Measurements from ENCODE around the gene BMF.
A peak's percentile ranks its signal among the peaks of the same experiment; 100 is the strongest.
"Not testable (repeated sequence)": the region's sequence is repeated elsewhere in the genome, so short reads cannot be mapped to it uniquely, and the experiment has no call there.

Gene BMF, protein sequence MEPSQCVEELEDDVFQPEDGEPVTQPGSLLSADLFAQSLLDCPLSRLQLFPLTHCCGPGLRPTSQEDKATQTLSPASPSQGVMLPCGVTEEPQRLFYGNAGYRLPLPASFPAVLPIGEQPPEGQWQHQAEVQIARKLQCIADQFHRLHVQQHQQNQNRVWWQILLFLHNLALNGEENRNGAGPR

DNA sequence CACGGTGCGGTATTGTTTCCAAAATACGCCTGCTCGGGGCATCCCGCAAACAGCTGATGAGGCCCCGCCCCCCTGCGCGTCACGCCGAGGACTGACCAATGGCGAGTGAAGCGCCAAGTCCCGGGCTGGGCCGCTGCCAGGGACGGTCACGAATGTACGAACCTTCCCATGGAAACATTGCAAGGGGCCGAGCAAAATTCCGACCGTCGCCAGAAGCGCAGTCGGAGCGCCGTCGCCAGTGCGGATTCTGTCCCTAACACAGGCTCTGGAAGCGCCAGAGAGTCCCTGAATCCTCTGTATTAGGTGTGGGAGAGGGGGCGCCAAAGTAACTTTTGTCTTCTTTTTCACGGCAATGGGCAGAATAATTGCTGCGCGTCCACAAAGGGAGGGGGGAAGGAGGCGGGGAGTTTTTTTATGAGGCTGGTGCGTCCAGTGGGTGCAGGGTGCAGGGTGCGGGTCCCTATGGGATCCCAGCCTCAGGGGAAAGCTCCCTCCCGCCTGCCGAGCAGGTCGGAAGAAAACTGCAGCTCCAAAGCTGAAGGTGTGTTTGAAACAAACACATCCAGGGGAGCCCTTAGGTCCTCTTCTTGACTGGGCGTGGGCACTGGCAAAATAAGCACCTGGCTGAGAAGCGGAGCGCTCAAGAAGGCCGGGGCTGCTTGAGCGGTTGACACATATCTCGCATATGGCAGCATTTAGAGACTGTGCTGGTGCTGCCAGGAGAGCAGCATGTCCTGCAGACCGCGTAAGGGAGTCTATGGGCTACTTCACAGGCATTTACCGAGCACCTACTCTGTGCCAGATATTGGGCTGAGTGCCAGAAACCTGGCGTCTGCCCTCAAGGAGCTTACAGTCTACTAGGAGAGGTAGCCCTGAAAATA, at the start of gene BMF:
Gene BMF (minus strand): TSS at position 25 of the 881 bp plus-strand sequence. CDS start 2,793 bp downstream, outside the sequence.
- DNase-seq (ENCODE audit: extremely low read depth, insufficient read length) = peak; percentile 94
- TF ChIP-seq, protein P1, sequence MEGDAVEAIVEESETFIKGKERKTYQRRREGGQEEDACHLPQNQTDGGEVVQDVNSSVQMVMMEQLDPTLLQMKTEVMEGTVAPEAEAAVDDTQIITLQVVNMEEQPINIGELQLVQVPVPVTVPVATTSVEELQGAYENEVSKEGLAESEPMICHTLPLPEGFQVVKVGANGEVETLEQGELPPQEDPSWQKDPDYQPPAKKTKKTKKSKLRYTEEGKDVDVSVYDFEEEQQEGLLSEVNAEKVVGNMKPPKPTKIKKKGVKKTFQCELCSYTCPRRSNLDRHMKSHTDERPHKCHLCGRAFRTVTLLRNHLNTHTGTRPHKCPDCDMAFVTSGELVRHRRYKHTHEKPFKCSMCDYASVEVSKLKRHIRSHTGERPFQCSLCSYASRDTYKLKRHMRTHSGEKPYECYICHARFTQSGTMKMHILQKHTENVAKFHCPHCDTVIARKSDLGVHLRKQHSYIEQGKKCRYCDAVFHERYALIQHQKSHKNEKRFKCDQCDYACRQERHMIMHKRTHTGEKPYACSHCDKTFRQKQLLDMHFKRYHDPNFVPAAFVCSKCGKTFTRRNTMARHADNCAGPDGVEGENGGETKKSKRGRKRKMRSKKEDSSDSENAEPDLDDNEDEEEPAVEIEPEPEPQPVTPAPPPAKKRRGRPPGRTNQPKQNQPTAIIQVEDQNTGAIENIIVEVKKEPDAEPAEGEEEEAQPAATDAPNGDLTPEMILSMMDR (IDR thresholded peaks at IDR 0.05; ENCODE audit: insufficient read depth, low read length, poor library complexity, severe bottlenecking) = peak; percentile 27
- Histone ChIP-seq H3K36me3 (ENCODE audit: control insufficient read depth, insufficient read depth, low read length) (peaks cover 2% of the 10 kb centered on the region; the same call in 1 of the 2 replicates), H3K4me3 (replicated peaks; ENCODE audit: low read depth, low read length) (peak within 1 kb of the TSS; percentile 84), H3K27me3 (replicated peaks; ENCODE audit: control insufficient read depth, insufficient read depth, low read length) (no peaks in the 10 kb centered on the region)

DNA sequence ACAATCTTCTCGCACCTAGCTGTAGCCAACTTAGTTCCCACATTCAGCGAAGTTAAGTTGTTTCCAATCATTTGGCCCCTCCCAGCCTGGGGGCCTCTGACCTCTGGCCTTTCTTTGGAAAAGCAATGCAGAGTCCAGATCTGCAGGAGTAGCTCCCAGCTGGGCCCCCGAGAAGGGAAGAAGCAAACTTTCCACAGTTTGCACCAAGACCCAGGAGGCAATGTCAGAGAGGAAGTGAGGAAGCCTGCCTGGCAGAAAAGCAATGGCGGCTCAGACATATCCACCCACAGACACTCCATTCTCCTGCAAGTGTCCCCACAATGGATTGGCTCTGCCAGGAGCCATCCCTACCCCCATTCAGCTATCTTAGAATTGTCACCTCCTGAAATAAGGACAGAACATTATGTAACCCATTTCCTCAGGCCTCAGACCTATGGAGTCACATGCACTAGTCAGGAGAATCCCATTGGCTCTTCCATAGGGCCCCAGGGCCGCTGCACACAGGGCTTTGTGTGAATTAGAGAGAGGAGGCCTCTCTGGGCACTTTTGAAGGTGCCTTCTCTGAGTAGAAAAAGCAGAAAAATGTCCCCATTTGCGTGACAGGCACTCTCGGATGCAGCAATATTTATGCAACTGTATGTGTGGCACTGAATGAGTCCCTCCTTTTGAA, 49.2 kb upstream of the BMF start:
- no peak overlapping the region for H3K4me3 ChIP-seq (replicated peaks; ENCODE audit: low read depth, low read length)
- DNase-seq (ENCODE audit: extremely low read depth, insufficient read length) = no peak
- H3K27me3 ChIP-seq (replicated peaks; ENCODE audit: control insufficient read depth, insufficient read depth, low read length) = no peaks in the 10 kb centered on the region
- TF ChIP-seq, protein P1 (IDR thresholded peaks at IDR 0.05; ENCODE audit: insufficient read depth, low read length, poor library complexity, severe bottlenecking) = no peak
- no peaks in the 10 kb centered on the region for H3K36me3 ChIP-seq (ENCODE audit: control insufficient read depth, insufficient read depth, low read length)

GRCh38 chr15:40155270-40155910, 46.7 kb upstream of the BMF start:
- Histone ChIP-seq H3K4me3 (replicated peaks; ENCODE audit: low read depth, low read length) (no peak overlapping the region), H3K27me3 (replicated peaks; ENCODE audit: control insufficient read depth, insufficient read depth, low read length) (no peaks in the 10 kb centered on the region), H3K36me3 (ENCODE audit: control insufficient read depth, insufficient read depth, low read length) (no peaks in the 10 kb centered on the region)
- DNase-seq (ENCODE audit: extremely low read depth, insufficient read length) = no peak
- TF ChIP-seq, protein P1 (IDR thresholded peaks at IDR 0.05; ENCODE audit: insufficient read depth, low read length, poor library complexity, severe bottlenecking) = no peak

- H3K36me3 ChIP-seq (ENCODE audit: control insufficient read depth, insufficient read depth, low read length); DNase-seq (ENCODE audit: extremely low read depth, insufficient read length); H3K4me3 ChIP-seq (replicated peaks; ENCODE audit: low read depth, low read length); H3K27me3 ChIP-seq (replicated peaks; ENCODE audit: control insufficient read depth, insufficient read depth, low read length): not testable (repeated sequence)
These were observed 46.1 kb upstream of the BMF start for GRCh38 chr15:40154821-40155220.

DNA sequence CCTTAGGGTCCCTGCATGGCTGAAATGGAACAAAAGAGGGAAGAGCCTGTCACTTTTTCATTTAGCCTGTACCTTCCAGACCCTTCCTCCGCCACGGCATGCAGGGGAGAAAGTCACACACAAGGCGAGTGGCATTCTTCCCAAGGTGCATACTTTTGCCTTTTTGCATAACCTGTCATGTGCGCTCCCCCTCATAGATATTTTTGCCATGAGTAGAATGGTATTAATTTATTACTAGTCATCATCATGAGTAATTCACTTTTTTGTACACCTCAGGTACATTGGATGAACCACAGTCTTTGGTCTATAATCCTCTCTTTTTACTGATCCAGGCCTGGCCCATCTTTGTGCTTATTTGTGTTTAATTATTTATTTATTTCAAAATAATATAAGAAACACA, 43.3 kb upstream of the BMF start:
- H3K36me3 ChIP-seq (ENCODE audit: control insufficient read depth, insufficient read depth, low read length) = no peaks in the 10 kb centered on the region
- DNase-seq (ENCODE audit: extremely low read depth, insufficient read length) = no peak
- H3K4me3 ChIP-seq (replicated peaks; ENCODE audit: low read depth, low read length) = no peak overlapping the region
- H3K27me3 ChIP-seq (replicated peaks; ENCODE audit: control insufficient read depth, insufficient read depth, low read length) = no peaks in the 10 kb centered on the region
- TF ChIP-seq, protein P1 (IDR thresholded peaks at IDR 0.05; ENCODE audit: insufficient read depth, low read length, poor library complexity, severe bottlenecking) = no peak

Measured in GM06990 (cell line).